Stimulated activated CD8-positive, alpha-beta memory T cell treated with anti-CD3 and anti-CD28 coated beads, Interleukin-2, amount 100 ng/mL, for 1 hour (primary cell): ENCODE data around the gene MARF1.
"Not testable (repeated sequence)": the region's sequence is repeated elsewhere in the genome, so short reads cannot be mapped to it uniquely, and the experiment has no call there.

Experiments
- DNase-seq, 2 donors: peaks; one replicate each; pipeline ENCODE4 v3.0.0-alpha.2; 2020; ENCODE audit warnings: low read depth in 2 of 2

MARF1 gene

DNA sequence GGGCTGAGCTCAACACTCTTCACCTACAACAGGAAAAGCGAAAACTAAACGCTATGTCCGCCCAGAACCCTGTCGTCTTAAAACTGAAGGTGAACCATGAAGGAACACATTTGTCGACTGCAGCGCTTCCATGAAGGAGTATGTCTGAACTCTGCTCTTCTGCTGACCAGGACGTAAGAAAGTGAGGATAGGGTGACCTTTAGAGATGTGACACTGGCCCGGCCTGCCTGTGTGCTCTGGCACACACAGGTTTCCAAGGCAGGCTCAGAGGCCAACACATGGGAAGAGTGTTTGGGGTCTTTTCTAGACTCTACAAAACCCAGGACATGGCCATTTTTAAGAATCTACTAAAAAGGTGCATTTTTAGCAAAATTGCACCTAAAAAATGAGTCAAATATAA lies 21.1 kb downstream of the MARF1 start:
- DNase-seq: no peak

DNA sequence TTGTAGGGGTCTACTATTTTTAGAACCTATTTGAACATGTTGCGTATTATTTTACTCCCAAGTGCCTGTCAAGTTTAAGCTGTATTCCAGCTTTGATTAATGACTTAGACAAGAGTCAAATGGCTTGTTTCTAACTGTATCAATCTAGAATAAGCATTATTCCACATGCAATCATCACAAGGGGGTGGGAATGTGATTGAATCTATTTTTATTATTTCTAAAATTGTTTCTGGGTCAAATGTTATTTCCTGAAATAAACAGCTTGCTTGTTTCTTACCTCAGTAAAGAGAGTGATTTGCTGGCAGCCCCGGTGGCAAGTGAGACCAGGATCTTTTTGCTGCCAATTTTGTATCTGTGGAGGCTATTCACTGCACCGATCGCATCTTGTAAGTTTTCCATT lies 21.5 kb downstream of the MARF1 start:
- no peak for DNase-seq

DNA sequence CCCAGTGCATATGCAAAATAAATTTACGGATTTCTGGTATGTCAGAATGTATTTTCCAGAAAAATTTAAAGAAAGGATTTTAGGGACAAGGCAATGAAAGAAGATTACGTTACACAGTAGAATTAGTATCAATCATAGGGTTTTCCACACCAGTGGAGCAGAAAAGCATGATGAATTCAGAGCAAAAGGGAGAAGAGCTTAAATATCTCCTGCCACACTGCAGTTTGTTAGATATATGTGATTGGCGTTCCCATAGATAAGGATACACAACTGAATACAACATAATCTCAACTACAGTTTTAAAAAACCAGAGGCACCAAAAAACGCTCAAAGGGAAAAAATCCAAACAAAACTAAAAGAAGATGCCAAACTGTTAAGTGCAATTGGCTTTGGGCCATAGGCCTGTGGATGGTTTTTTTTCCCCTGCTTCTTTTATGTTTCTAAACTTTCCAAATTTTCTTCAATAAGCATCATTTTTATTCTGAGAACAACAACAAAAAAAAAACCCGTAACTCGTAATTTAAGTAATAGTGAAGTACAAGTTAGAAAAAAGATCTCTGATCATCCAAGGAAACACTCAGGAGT lies 22.3 kb downstream of the MARF1 start:
- DNase-seq: no peak

DNA sequence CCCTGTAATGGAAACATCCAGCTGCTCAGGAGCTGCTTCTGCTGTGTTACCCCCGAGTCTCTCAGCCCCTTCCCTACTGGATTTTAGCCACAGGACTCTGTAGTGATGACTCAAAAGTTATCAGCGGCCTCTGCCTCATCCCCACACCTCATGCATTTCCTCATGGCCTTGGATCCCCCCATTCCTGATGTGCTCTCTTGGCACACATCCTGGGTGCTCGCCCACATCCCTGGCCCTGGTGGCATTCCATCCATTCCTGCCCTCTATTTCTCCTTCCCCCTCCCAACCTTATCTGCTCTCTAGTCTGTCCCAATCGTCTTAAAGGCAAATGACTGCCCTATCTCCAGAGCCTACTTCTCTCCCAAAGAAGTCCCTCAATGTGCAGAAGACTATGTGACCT lies 24.6 kb downstream of the MARF1 start:
- DNase-seq: no peak

DNA sequence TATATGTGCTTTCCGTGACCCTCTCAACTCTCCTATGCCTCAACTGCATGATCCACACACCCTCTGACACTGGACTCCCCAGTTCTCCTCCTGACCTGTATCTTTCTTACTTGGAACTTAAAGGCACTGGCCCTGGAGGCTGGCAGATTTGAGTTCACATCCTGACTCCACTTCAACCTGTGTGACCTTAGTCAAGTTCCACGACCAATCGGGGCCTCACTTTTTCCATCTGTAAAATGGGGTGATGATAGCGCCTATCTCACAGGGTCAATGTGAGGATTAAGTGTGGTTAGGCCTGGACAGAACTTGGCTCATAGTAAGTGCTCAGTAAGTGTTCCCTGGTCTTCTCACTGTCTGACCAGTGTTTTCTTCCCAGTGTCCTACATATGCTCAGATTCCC lies 25.1 kb downstream of the MARF1 start:
- no peak for DNase-seq

DNA sequence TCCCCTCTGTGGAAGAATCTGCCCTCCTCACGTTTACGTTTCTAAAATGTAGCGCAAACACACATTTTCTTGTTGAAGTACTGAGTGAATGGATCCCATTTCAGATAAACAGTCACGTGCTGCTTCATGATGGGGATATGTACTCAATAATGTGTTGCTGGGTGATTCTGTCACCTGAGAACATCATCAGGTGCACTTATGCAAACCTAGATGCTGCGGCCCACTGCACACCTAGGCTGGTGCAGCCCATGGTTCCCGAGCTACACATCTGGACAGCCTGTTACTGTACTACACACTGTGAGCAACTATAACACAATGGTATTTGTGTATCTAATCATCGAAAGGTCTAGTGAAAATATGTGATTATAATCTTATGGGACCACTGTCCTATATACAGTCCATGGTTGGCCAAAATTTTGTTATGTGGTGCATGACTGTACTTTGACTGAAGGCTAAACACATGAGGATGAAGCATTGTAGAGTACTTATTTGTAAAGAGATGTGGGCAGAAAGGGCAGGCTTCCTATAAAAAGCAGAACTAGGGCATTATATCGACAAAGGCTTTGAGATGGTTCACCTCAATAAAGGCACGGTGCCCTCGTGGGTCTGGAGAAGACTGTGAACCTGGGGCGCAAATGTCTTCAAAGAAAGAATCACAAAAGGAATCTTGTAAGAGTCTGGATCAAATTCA lies 26.3 kb downstream of the MARF1 start:
- no peak for DNase-seq

DNA sequence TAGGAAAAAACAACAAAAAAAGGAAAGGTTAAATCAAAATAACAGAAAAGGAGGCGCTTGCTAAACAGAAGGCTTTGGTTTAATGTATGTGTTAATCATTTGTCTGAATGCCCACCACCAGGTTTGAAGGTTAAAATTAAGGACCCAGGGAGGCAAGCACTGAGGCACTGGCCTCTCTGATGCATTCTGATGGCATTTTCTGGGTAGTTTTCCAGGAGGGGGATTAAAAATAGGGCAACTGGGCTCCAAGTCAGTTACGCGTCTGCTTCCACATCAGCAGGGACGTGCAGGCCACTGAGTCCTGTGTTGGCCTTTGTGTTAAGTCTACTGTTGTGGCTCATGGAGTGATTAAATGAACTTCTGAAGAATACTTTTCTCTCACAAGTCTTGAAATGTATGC lies 26.9 kb downstream of the MARF1 start:
- no peak for DNase-seq

DNA sequence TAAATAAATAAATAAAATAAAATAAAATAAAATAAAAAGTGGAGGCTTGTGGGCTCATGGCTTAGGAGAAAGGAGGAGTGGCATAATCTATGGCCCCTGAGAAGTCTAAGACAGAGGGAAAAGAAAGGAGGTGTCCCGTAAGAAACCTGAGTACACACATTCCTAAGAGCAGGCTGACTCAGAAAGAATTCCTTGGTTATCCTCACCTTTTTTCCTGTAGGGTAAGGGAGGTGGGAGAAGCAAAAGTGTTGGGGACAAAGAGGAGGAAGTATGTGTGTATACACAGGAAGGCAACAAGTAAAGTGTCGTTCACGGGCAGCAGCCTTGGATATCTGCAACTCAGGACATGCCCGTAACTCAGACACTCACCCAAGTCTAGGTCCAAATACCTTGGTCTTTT lies 29.3 kb downstream of the MARF1 start:
- DNase-seq: no peak

DNA sequence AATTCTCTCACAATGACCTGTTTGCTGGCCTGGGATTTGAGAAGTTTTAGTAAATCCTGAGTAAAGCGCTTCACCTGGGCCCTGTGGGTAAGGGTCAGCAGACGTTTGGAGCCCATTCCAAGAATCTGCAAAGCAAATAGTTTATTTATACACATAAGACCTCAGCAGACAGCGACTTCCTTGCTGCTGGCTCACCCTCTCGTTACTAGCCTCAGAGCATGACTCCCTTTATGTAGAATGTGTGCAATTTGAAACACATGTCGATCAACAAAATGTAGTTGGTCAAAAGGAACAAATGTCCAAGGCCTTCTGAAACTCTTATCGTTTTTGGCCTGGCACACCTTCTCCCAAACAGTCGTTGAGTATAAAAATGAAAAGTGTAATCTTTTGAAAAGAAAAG lies 31.3 kb downstream of the MARF1 start:
- DNase-seq: no peak

DNA sequence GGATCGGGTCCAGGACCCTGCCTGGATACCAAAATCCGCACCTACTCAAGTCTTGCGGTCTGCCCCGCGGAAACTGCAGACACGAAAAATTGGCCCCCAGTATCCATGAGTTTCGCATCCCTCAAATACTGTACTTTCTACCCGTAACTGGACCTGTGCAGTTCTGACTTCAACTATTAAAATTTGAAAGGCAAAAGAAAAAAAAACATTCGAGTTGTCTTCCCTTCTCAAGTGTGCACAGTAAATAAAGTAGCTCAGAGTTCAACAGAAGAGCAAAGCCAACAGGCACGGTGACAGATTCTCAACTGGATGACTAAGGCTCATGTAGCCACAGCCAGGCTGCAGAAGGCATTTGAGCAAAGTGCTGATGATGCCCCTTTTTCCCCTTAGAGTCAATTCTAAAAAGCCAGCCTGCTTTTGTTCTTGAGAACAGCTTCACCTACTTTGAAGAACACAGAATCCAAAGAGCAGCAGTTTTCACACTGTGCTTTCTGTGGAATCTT lies 32.5 kb downstream of the MARF1 start:
- DNase-seq: no peak

DNA sequence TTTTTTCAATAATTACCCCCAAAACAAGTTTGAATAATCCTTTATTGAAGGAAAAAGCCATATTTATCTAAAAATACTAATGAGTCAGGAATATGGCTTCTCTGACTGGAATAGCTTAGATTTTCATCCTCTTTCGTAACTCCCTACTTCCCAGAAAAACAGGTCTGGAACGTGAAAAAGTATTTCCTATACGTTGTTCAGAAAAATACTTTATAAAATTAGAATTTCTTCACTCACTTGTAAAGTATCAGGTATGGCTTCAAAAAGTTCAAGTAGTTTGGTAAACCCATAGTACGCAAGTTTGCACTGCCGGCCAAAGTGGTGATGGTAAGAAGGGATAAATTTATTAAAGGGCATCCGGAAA lies 33.7 kb downstream of the MARF1 start:
- DNase-seq: no peak

DNA sequence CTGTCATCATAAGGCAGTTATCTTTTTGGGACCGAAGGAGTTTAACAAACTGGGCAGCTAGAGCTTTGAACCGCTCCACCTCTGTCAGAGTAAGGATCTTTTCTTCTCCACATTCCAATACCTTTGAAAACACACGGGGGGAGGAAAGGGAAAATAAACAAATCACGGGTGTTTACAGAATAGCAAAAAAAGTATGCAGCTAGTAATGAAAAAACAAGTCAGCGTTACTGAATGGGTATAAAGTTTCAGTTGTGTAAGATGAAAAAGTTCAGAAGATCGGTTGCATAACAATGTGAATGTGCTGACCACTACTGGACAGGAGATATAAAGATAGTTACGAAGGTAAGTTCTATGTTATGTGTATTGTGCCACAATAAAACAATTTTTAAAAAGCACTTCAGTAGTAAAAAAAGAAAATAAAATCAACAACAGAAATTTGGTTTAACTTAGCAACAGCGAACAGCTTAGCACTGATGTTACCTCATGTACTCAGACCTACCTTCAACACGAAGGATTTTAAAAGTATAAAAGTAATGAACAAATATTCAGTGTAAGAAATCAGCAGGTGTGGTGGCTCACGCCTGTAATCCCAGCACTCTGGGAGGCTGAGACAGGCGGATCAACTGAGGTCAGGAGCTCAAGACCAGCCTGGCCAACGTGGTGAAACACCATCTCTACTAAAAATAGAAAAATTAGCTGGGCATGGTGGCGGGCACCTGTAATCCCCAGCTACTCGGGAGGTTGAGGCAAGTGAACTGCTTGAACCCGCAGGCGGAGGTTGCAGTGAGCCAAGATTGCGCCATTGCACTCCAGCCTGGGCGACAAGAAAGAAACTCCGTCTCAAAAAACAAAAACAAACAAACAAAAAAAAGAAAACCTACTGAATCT lies 34.3 kb downstream of the MARF1 start:
- no peak for DNase-seq

DNA sequence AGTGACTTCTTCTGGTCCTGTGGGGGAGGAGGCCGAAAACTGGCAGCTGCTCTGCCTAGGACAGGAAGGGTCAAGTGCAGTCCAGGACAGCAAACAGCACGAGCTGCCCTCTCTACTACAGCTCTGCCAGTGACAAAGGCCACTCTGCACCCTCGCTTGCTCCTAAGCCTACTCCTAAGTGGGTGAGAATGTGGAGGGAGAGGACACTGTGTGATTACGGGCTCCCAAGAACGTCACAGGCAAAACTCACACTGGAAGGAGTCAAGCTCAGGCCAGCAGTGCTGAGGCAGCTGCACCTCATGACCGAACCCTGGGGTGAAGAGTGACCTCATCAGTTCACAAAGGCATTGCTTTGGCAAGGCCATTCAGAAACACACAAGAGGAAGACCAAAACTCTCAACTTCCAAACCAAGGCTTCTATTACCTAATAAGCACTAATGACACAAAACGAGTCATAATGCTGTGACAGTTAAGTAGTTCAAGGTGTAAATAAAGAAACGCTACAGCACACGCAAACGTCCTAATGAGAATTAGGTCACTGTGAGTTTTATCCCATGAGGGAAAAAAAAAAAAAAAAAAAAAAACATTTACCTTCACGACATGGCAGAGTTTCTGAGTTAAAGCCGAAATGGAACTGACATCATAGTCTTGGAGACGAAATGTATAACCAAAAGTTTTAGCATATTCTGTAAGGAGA lies 35.1 kb downstream of the MARF1 start:
- DNase-seq: no peak

DNA sequence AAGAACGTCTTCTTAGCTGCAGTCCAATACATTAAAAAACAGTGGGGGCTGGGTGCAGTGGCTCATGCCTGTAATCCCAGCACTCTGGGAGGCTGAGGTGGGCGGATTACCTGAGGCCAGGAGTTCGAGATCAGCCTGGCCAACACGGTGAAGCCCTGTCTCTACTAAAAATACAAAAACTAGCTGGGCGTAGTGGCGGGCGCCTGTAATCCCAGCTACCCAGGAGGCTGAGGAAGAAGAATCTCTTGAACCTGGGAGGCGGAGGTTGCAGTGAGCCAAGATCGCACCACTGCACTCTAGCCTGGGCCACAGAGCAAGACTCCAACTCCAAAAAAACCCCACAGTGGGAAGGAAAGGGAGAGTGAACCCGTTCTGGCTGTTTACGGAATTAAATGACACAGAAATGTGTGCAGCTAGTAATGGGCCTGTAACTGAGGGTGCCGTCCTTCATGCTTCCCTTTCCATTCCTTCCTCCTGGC lies 35.7 kb downstream of the MARF1 start:
- DNase-seq: not testable (repeated sequence)

DNA sequence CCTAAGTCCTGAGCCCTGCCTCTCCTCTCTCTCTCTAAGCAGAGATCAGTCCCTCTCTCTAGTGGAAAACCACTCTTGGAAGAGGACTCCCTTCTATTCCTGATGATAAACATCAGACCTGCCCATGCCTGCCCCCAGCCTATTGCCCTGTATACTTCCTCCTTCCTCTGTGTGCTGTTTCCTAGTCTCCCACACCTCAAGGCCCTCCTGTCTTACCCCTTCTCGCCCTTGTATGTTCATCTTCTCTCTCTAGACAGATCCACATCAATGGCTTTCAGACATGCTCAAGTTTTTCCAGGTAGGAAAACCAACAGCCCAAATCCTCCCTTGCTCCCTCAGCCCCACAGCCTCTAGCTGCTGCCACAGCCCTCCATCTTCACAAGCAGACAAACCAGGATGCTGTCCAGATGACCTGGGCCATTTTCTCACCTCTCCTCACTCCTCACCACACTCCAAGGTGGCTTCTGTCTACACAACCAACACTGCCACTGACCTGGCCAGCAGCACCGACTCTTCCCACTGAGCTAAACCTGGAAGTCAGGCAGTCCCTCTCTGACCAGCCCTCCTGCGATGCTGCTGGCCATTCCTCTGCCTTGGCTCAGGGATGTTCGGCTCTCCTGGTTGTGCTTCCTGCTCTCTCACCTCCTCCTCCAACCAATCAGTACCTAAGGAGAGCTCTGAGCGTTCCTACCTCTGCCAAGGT lies 36.3 kb downstream of the MARF1 start:
- no peak for DNase-seq

DNA sequence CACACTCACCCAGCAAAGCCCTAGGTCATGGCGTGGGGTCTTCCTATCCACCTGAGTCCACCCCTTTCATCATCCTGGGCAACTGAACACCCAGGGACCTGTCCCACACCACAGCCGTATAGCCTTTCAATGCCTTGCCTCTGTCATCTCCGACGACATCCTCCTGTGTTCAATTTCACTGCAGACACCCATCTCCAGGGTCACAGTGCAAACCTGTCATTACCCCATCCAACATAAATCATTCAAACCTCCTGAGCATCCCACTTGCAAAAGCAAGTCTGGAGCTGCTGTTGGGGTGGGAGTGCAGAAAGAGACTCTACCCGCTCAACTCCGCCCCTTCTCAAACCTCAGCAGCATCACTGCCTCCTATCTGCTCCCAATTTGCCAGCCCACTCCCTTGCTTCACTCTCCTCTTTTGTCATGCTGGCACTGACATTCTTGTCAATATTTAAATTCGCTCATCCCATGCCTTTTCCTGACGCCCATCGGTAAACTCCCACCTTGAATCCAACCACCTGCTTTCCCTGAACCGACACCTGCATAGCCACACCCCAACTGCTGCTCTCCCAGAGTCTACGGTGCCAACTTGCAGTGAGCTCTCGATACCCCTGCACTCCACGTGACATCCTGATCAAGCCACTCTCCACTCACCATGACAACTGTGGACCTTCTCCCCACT lies 37.0 kb downstream of the MARF1 start:
- no peak for DNase-seq

DNA sequence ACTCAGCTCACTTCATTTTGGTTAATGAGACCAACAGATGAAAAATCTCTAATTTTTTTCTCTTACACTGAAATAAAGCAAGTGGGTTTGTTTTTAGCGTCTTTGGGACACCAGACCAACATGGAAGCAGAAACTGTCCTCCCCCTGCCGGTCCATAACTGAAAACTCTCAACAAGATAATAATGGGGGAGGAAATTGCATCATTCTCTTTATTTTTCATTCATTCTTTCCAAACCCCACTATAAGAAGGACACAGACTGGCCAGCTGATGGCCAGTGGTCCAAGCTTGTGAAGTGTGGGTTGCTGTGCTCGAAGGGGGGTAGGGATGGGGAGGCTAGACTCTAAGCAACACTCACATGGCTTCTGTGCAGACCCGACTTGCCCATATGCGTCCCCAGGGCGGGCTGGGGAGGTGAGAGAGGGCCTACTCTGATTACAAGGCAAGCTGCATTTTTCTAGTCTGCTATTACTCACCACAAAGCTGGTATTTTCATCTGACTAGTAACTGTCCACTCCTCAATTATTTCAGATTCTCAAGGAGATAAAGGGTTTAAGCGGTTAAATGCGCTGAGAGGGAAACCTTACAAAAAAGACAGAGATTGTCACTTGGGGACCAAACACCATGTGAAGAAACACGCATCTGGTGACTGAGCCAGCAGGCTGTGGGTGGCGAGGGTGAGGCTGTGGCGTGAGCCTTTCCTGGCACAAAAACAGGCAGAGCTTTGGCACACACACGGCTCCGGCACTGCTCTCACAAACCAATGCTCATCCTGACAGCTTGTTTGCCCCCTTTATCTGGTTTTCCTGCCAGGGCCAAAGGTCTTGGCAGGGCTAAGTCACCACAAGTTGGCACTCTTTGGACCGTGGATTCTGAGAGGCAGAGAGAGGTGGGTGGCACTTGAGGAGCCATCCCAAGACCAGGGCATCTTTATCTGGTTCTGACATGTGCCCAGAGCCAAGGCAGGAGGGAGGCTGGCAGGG lies 38.2 kb downstream of the MARF1 start:
- no peak for DNase-seq

DNA sequence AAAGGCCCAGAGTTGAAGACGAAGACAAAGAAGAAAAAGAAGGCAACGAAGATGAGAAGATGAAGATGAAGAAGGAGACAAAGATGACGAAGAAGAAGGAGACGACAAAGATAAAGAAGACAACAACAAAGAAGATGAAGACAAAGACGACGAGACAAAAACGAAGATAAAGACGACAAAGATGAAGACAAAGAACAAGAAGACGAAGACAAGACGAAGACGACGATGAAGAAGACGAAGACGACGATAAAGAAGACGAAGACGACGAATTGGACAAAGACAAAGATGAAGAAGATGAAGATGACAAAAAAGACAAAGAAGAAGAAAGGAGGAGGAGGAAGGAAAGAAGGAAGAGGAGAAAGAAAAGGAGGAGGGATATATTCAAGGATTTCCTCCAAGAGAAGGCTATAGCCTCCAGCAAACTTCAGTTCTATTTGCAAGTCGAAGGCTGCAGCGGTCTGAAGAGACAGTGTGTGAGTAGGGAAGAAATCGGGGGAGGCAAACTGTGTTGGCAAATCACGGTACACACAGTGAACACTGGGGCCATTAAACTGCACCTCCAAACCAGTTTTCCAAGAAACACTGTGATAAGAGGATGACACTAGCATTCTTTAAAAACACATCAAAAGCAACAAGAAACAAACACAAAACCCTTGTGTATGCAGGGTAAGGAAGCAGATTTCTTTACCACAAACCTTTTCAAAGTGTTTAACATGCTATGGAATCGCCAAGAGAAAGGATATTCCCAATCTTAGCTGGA lies 40.5 kb downstream of the MARF1 start:
- no peak for DNase-seq
